ENCODE data around the gene TUT4.

DNA sequence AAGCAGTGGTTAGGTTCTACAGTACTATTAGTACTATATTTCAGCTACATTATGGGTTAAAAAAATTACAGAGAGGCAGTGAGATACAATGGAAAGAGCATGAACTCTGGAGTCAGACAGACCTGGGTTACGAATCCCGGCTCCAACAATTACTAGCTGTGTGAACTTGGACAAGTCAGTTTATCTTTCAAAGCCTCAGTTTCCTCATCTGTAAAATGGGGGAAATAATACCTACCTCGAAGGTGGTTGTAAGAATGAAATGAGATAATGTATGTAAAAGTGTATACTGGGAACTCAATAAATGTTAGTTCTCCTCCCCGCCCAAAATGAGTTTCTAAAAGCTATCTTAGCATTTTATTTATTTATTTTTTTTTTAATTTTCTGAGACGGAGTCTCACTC lies 89.0 kb downstream of the TUT4 start:
- TF ChIP-seq POLR2AphosphoS5 (IDR thresholded peaks at IDR 0.05; ENCODE audit: low read depth, low read length): no peak
- TF ChIP-seq, protein P1, sequence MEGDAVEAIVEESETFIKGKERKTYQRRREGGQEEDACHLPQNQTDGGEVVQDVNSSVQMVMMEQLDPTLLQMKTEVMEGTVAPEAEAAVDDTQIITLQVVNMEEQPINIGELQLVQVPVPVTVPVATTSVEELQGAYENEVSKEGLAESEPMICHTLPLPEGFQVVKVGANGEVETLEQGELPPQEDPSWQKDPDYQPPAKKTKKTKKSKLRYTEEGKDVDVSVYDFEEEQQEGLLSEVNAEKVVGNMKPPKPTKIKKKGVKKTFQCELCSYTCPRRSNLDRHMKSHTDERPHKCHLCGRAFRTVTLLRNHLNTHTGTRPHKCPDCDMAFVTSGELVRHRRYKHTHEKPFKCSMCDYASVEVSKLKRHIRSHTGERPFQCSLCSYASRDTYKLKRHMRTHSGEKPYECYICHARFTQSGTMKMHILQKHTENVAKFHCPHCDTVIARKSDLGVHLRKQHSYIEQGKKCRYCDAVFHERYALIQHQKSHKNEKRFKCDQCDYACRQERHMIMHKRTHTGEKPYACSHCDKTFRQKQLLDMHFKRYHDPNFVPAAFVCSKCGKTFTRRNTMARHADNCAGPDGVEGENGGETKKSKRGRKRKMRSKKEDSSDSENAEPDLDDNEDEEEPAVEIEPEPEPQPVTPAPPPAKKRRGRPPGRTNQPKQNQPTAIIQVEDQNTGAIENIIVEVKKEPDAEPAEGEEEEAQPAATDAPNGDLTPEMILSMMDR (IDR thresholded peaks at IDR 0.05): no peak

All from Panc1 (cell line).